HUDEP-2 (cell line): Measurements from ENCODE around the gene AHDC1.

Experiments
- DNase-seq, 76 experiments: peaks; one replicate each; lab custom pipeline; 2025; ENCODE audit not compliant: unreplicated experiment in 76 of 76; lab: John Stamatoyannopoulos, UW

Gene AHDC1

GRCh38 chr1:27567146-27567526, 36.8 kb downstream of the AHDC1 start:
- no peak for DNase-seq

GRCh38 chr1:27566462-27567145, 37.3 kb downstream of the AHDC1 start:
- DNase-seq: no peak

GRCh38 chr1:27564710-27565649, 39.0 kb downstream of the AHDC1 start:
- no peak for DNase-seq

- DNase-seq: peak in 3 of 76 experiments; percentile 13 to 18 (median 14)
Measured at GRCh38 chr1:27563591-27564471, 40.1 kb downstream of the AHDC1 start.

- no peak for DNase-seq
Measured at GRCh38 chr1:27563341-27563590, 40.7 kb downstream of the AHDC1 start.

GRCh38 chr1:27562534-27563340, 41.2 kb downstream of the AHDC1 start:
- no peak for DNase-seq

DNA sequence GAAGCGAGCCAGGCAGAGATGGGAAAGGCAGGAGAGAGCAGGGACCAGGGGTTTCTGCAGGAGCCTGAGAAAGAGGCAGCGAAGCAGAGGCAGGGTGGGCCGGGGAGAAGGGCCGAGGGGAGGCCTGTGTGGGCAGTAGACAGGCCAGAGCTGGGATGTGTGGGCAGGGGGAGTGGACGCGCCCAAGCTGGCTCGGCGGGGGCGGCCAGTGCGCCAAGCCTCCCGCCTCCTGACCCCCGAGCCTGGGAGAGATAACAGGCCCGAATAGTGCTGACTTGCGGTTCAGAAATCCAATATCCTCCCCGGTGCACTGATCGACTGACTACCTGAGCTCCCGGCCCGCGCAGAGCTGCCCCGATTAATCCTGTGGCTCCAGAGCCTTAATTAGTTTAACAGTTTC, 41.9 kb downstream of the AHDC1 start:
- no peak for DNase-seq

DNA sequence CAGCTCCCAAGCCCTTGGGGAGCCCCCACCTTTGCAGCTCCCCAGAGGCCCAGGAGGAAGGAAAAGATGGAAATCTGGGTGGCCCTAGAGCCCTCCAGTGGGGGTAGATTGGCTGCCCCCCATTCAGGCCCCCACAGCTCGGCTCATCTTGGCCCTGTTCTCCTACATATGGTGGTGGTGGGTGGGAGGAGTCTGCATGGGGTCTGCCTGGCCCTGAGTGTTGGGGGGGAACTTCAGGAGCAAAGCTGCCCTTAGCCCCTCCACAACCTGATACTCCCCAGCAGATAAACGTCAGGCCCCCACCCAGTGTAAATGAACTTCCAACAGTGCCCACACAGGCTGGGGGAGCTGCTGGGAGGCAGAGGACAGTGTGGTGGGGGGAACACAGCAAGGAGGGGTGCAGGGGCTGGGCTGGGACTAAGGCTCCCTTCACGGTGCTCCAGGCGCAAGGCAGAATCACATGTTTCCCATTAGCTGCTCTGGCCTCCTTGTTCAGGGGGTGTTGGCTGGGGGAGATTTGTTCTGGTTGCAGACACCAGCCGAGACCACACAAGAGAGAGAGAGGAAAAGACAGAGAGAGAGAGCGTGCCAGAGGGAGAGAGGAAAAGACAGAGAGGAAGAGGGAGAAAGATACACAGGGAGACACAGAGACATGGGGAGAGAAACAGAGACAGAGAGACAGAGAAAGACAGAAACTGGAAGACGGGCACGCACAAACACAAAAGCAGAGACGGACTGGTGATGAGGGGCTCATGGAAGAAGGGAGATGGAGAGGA, 42.6 kb downstream of the AHDC1 start:
- no peak for DNase-seq

- DNase-seq: no peak
Measured at GRCh38 chr1:27560268-27561123, 43.4 kb downstream of the AHDC1 start.

DNA sequence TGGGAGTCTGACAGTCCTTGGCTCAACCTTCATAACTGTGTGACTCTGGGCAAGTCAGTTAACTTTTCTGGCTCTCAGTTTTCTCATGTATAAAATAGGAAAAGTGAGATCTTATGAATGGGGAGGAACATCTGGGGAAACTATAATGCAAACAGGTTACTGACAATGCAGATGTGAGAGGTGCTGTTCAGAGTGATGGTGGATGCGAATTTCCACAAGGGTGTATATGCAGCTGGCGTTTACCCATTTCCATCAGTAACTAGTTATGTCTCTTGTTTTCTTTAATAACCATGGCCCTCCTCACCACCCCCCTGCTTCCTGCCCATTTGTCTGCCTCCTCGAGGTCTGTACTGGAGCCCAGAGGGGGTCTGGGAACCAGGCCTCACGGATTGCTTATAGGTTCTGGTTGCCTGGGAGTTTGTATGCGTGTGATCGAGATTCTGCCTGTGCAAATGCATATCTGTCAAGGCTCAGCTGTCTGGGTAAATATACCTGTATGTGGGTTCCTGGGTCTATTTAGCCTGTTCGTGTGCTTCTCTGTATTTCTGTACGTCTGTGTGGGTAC, 44.4 kb downstream of the AHDC1 start:
- DNase-seq: no peak

DNA sequence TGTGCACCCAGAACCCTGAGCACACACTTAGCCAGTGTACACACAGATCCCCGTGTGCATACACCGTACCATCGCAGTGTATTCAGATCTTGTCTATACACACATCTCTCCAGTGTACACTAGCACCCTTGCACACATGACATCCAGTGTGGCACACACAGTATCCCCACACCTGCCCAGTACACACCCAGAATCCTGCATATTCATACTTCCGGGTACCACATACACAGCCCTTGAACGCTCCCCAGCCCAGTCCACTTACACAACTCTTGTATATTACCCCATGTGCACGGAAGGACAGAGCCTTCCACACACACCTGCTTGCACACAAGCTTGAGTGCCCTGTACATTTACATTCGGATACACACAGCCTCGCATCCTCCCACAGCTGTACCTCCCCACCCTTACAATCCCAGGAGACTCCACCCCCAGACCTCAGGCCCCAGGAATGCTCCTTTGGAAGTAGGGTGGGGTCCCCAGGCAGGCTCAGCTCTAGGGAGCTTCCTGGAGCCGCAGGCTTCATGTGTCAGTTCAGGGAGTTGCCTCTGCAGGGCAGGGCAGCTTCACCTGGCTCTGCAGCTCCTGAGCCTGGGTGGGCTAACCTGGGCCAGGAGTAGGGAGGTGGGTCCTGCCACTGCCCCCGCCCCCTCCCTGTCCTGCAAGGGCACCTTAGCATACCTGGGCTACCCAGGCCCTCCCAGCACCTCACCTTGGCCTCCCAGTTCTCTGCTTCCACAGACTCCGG, 46.2 kb downstream of the AHDC1 start:
- DNase-seq: no peak

- DNase-seq: peak in 68 of 76 experiments; percentile 10 to 78 (median 51)
Measured at GRCh38 chr1:27556781-27557595, 47.0 kb downstream of the AHDC1 start.

GRCh38 chr1:27556435-27556780, 47.5 kb downstream of the AHDC1 start:
- no peak for DNase-seq

GRCh38 chr1:27555700-27556424, 48.1 kb downstream of the AHDC1 start:
- DNase-seq: peak in 3 of 76 experiments; percentile 6 to 22 (median 11)

DNA sequence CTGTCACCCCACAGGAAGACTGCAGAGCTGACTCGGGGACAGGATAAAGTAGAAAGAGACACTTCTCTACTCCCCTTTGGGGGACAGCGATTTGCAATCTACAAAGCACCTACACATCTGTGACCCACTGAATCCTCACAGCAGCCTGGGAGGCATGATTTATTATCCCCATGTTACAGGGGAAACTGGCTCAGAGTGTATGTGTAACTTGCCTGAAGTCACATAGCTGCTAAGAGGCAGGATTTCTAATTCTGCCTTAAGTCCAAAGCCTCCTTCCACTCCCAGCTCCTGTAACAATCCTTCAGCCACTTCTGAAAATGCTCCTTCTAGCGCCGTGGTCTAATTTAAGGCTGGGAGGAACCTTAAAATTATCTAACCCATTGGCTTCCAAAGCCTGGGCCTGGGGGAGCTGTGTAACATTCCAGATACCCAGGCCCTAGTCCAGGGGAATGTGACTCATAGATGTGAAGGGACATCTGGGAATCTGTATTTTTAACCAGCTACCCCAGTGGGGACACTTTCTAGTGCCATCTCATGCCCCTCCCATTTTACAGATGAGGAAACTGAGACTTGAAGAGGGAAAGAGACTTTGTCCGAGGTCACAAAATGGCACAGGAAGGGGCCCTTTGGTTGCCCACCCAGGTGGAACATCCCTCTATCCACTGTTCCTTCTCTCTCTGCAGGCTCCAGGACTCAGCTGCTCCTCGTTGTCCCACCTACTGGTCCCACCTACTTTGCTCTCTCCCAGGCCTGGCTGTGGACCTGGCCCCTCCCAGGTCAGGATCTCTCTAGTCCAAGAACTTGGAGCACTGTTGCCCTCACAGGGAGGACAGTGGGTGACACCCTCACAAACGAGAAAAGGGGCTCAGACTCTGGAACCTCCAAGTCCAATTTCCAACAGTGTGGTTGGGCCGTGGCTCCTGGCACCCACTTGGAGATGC, 48.9 kb downstream of the AHDC1 start:
- no peak for DNase-seq
